Activated CD8-positive, alpha-beta memory T cell treated with anti-CD3 and anti-CD28 coated beads, Interleukin-2, amount 50 U/mL, for 4 hours (primary cell): ENCODE measurements around the gene MCOLN1.
"Not testable (repeated sequence)": the region's sequence is repeated elsewhere in the genome, so short reads cannot be mapped to it uniquely, and the experiment has no call there.

Experiments used
- DNase-seq: peaks from one replicate; pipeline ENCODE4 v3.0.0-alpha.2; 2020

MCOLN1 gene

DNA sequence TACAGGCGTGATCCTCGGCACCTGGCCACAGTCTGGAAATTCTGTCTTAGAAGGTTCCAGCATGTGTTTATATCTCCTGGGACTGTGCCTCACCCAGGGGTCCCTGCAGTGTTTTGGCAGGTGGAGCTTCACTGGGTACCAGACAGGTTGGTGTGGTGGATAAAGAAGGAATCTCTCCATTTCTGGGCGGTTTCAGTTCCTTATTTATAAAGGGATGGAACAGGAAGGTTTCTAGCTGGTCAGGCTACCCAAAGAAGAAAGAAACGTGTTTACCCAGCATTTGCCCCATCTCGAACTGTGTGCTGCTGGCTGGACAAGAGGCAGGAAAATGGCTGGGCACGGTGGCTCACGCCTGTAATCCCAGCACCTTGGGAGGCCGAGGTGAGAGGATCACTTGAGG is 22.9 kb downstream of the MCOLN1 start:
- DNase-seq, result no peak

DNA sequence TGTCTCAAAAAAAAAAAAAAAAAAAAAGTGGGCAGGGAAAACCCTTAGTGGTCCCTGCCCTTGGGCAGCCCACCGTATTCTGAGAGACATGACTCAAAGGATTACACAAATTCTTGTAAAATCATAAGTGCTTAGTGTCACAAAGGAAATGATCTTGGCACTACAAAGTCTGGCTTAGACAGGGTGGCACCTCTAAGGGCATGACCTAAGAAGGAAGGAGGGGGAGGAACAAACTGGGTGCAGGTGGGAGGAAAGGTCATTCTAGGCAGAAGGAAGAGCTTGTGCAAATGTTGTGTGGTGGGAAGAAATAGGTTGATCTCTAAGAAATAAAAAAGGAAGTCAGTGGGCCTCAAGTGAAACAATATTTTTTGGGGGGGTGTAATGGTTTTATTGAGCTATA is 23.5 kb downstream of the MCOLN1 start:
- DNase-seq, result no peak

DNA sequence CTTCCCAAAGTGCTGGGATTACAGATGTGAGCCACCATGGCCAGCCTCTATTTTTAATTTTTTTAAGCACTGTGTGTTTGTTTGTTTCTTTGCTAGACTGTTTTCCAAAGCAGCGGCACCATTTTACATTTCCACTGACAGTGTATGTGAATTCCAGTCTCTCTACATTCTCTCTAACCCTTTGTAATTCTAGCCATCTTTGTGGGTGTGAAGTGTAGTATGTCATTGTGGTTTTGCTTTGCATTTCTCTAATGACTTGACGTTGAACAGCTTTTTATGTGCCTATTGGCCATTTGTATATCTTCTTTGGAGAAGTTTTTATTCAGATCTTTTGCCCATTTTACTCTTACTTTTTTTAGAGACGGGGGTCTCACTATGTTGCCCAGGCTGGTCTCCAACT is 24.7 kb downstream of the MCOLN1 start:
- no peak for DNase-seq

- DNase-seq, result no peak
Observed at GRCh38 chr19:7549429-7550148, 27.2 kb downstream of the MCOLN1 start.

DNA sequence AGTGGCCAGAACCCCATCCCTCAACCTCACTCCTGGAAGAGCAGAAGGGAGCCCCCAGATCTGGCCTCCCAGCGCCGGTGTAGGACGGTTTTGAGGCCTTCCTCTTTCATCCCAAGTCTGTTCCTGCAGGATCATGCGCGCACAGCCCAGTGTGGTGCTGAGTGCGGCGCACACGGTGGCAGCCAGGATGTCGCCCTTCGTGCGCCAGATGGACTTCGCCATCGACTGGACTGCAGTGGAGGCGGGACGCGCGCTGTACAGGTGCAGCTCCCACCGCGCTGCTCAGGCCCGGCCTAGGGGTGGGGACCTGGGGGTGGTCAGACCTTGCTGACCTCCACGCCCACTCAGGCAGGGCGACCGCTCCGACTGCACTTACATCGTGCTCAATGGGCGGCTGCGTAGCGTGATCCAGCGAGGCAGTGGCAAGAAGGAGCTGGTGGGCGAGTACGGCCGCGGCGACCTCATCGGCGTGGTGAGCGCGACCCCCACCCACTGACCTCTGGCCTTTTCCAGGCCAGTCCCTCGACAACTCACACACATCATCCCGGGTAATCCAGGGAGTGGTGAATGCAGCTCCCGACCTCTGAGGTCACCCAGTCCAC is 27.8 kb downstream of the MCOLN1 start:
- DNase-seq, result no peak

GRCh38 chr19:7550987-7551761 is 28.8 kb downstream of the MCOLN1 start:
- DNase-seq, result no peak

DNA sequence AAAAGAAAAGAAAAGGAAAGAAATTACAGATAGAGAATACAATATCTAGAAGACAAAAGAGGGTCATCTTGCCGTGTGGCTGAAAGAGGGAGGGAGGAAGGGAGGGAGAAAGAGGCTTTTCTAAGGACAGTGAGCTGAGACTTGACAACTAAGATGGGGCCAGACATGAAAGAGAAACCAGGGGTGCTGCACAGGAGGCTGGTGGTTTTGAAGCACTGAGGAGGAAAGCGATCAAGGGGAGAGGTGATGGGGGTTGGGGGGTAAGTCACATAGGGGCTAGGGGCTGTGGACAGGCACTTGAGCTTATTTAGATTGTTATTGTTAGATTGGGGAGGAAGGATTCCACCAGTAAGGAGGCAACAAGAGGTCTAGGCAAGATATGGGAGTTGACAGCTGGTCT is 30.4 kb downstream of the MCOLN1 start:
- no peak for DNase-seq

- no peak for DNase-seq
Observed at GRCh38 chr19:7554565-7554964, 32.1 kb downstream of the MCOLN1 start.

GRCh38 chr19:7554990-7555864 is 32.8 kb downstream of the MCOLN1 start:
- DNase-seq, result no peak

- DNase-seq, result no peak
Observed at GRCh38 chr19:7556696-7557315, 34.4 kb downstream of the MCOLN1 start.

GRCh38 chr19:7558667-7559066 is 36.2 kb downstream of the MCOLN1 start:
- no peak for DNase-seq

DNA sequence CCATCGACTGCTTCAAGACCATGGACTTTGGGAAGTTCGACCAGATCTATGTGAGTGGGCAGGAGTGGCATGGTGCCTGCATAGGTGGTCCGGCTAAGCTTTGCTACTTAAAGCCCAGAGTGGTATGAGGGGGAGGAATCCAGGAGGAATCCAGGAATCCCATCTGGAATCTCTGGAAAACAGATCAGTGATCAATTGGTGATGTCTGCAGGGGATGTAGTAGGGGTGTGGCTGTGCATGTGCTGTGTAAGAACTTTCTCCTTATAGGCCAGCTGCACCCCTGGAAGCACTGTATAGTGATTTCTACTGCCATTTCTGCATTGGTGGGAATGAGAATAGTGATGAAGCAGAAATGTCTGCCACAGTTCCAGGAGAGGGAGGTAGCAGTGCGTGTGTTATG is 36.7 kb downstream of the MCOLN1 start:
- no peak for DNase-seq

GRCh38 chr19:7560255-7560654 is 37.8 kb downstream of the MCOLN1 start:
- no peak for DNase-seq

DNA sequence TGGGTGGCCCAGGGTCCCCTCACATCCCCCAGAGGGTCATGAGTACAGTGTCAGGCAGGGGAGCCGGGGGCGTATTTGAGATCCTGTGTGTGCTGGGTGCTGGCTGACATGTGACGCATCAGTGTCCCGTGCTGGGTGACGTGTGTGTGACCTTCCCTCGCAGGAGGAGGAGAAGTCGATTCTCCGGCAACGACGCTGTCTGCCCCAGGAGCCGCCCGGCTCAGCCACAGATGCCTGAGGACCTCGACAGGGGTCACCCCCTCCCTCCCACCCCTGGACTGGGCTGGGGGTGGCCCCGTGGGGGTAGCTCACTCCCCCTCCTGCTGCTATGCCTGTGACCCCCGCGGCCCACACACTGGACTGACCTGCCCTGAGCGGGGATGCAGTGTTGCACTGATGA is 38.9 kb downstream of the MCOLN1 start:
- DNase-seq, result no peak

GRCh38 chr19:7562646-7563393 is 40.4 kb downstream of the MCOLN1 start:
- DNase-seq, result no peak

GRCh38 chr19:7564866-7565265 is 42.4 kb downstream of the MCOLN1 start:
- no peak for DNase-seq

- DNase-seq, result no peak
Observed at GRCh38 chr19:7565332-7565731, 42.9 kb downstream of the MCOLN1 start.

- DNase-seq, result no peak
Observed at GRCh38 chr19:7570761-7571160, 48.3 kb downstream of the MCOLN1 start.

- DNase-seq, result no peak
Observed at GRCh38 chr19:7575434-7576040, 53.1 kb downstream of the MCOLN1 start.

- not testable (repeated sequence) for DNase-seq
Observed at GRCh38 chr19:7577422-7577821, 55.0 kb downstream of the MCOLN1 start.

DNA sequence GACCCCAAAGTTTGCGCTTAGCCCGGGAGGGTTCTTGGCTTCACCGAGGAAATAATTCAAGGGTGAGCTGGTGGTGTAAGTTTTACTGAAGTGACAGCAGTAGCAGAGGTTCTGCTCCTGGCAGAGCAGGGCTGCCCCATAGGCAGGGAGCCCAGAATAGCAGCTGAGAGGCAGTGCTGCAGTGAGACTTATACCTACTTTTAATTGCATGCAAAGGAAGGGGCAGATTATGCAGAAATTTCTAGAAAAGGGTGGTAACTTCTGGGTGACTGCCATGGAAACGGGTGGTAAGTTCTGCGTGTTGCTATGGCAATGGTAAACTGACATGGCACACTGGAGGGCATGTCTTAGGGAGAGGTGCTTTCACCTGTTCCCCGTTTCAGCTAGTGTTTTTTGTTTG is 55.7 kb downstream of the MCOLN1 start:
- DNase-seq, result no peak
